ENCODE data around the gene FES. TPM values are rescaled to one million over a fixed set of nuclear protein-coding genes. Genes with fewer than 3 reads are reported as not detected.
A peak's percentile ranks its signal among the peaks of the same experiment; 100 is the strongest.

The FES gene
- total and polyA plus RNA-seq, 2 of the 13 experiments (the other 11 are each of a cell fraction or from before 2014, with no cell fraction given) = 4.0 to 9.5 TPM

- TF ChIP-seq SOX13 (IDR thresholded peaks at IDR 0.05) = no peak
- TF ChIP-seq SOX13 (CRISPR knock-in tag; conservative IDR thresholded peaks at IDR 0.05 in 1 of 2, IDR thresholded peaks at IDR 0.05 in 1 of 2) = peak in 1 of 2 experiments; percentile 37; a peak in 1 of 4 replicates
- TF ChIP-seq SNAPC5 (CRISPR knock-in tag; IDR thresholded peaks at IDR 0.05; ENCODE audit: borderline replicate concordance) = no peak
- TF ChIP-seq KAT2B (IDR thresholded peaks at IDR 0.05; ENCODE audit: borderline replicate concordance, low read depth, low read length) = peak; percentile 91
- TF ChIP-seq ZNF737 (CRISPR knock-in tag; IDR thresholded peaks at IDR 0.05; ENCODE audit: borderline replicate concordance) = peak; percentile 53; the same call in 1 of the 2 replicates
- no peak for TF ChIP-seq ZNF678 (CRISPR knock-in tag; IDR thresholded peaks at IDR 0.05)
- no peak for TF ChIP-seq NR2F1 (CRISPR knock-in tag; IDR thresholded peaks at IDR 0.05)
- TF ChIP-seq SOX6 (IDR thresholded peaks at IDR 0.05) = no peak
- TF ChIP-seq SOX6 (CRISPR knock-in tag; IDR thresholded peaks at IDR 0.05) = peak; percentile 50
- TF ChIP-seq ATF7-NPFF (CRISPR knock-in tag; IDR thresholded peaks at IDR 0.05; ENCODE audit: low read depth) = no peak
- TF ChIP-seq ZUFSP (CRISPR knock-in tag; IDR thresholded peaks at IDR 0.05; ENCODE audit: borderline replicate concordance) = no peak
- no peak for TF ChIP-seq MED1 (CRISPR knock-in tag; IDR thresholded peaks at IDR 0.05)
- TF ChIP-seq TAF1 (CRISPR knock-in tag; IDR thresholded peaks at IDR 0.05) = peak; percentile 36; the same call in 1 of the 2 replicates
- TF ChIP-seq ONECUT2 (CRISPR knock-in tag; IDR thresholded peaks at IDR 0.05) = peak; percentile 88
- no peak for TF ChIP-seq ZNF776 (CRISPR knock-in tag; IDR thresholded peaks at IDR 0.05)
- no peak for TF ChIP-seq ATF5 (CRISPR knock-in tag; IDR thresholded peaks at IDR 0.05; ENCODE audit: low read depth)
- TF ChIP-seq RAD21 (CRISPR knock-in tag; IDR thresholded peaks at IDR 0.05) = peak; percentile 64
- peak; percentile 26; the same call in 1 of the 2 replicates for TF ChIP-seq GABPB1 (CRISPR knock-in tag; IDR thresholded peaks at IDR 0.05)
- peak; percentile 86 for TF ChIP-seq GATAD2A (CRISPR knock-in tag; IDR thresholded peaks at IDR 0.05)
- TF ChIP-seq ZSCAN31 (CRISPR knock-in tag; IDR thresholded peaks at IDR 0.05; ENCODE audit: low read depth) = no peak
- peak; percentile 37; the same call in 1 of the 2 replicates for TF ChIP-seq FOXP4 (CRISPR knock-in tag; IDR thresholded peaks at IDR 0.05)
- peak; percentile 69 for TF ChIP-seq STAG1 (CRISPR knock-in tag; IDR thresholded peaks at IDR 0.05)
- no peak for TF ChIP-seq ZNF446 (CRISPR knock-in tag; IDR thresholded peaks at IDR 0.05)
- TF ChIP-seq ZNF10 (CRISPR knock-in tag; IDR thresholded peaks at IDR 0.05; ENCODE audit: borderline replicate concordance, low read depth) = no peak
- TF ChIP-seq ZNF761 (CRISPR knock-in tag; conservative IDR thresholded peaks at IDR 0.05) = no peak
Observed at GRCh38 chr15:90859234-90860131, 24.8 kb upstream of the FES start (continued).

Data from HepG2 (cell line).